HTR-8/SVneo (cell line): ENCODE measurements around the gene INPP5J.
A peak's percentile ranks its signal among the peaks of the same experiment; 100 is the strongest.
"Not testable (repeated sequence)": the region's sequence is repeated elsewhere in the genome, so short reads cannot be mapped to it uniquely, and the experiment has no call there.

Experiments
- DNase-seq: peaks from one replicate; pipeline ENCODE4 v3.0.0; 2011; ENCODE audit warnings: low spot score, mixed read lengths; ENCODE audit not compliant: insufficient read length
- FAIRE-seq: peaks from 2 replicates; lab custom pipeline; 2011; peaks lifted over from hg19 to GRCh38; lab: Jason Lieb, UNC

INPP5J gene

DNA sequence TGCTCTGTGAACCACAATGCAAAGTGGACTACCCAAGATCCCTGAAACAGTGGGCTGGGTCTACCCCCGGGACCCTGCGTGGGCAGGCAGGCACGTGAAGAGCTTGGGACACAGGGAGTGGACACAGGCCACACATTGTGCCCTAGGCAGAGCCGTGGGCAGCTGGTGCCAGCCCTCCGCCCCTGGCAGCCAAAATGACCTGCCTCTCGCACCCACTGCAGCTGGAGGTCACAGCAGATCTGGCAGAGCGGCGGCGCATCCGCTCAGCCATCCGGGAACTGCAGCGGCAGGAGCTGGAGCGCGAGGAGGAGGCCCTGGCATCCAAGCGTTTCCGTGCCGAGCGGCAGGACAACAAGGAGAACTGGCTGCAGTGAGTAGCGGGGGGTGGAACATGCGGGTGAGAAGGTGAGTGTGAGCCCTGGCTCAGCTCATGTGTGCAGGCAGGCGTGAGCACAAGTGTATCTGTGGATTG lies 35.0 kb upstream of the INPP5J start:
- FAIRE-seq (no peak), DNase-seq (no peak)

DNA sequence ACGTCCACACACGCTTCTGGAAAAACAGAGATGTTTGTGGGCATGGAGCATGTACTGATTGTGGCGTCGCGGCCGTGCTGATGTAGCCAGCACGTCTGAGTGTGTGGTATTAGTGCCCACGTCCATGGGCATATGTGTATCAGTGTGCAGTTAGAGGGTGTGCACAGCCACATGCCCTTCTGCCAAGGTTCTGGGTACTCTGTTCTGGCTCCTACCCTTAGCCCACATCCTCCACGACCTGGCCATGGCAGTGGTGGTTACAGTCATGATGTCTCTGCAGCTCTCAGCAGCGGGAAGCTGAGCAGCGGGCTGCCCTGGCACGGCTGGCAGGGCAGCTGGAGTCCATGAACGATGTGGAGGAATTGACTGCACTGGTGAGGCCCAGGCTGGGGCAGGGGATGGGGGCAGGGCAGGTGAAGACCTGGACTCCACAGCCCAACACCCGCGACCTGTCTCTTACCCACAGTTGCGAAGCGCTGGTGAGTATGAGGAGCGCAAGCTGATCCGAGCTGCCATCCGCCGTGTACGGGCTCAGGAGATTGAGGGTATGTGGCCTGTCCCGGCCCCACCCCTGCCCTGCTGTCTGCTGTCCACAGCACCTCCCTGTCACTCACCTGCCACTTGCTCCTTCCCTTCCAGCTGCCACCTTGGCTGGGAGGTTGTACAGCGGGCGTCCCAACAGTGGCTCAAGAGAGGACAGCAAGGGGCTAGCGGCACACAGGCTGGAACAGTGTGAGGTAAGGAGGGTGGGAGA lies 34.4 kb upstream of the INPP5J start:
- no peak for FAIRE-seq
- DNase-seq: no peak

DNA sequence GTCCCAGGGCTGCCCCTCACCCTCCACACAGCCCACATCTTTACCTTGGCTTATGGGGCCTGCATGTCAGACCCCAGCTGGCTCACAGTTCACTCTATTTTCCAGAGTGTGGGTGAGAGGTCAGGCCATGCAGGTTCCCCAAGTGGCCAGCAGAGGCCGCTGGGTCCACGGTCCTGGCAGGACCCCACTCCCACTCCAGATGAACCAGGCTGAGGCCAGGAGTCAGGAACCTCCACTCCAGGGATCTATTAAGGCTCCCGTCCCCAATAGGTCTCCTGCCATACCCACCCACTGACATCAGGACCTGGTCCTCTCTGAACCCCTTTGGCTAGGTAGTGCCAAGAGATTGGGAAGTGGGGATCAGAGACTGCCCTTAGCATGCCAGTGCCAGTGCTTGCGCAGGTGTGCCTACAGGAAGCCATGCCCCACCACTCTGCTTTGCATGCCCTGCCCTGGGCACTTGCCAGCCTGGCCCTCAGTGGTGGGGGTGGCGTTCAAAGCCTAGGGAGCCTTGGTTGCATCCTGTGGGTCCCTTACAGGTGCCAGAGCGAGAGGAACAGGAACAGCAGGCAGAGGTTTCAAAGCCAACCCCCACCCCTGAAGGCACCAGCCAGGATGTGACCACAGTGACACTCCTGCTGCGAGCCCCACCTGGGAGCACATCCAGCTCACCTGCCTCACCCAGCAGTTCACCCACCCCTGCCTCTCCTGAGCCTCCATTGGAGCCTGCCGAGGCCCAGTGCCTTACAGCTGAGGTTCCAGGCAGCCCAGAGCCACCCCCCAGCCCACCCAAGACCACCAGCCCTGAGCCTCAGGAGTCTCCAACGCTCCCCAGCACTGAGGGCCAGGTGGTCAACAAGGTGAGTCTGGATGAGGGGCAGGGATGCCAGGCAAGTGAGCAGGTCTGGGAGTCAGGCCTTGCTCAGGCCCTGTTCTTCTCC lies 33.3 kb upstream of the INPP5J start:
- DNase-seq: peak; percentile 45
- no peak for FAIRE-seq

DNA sequence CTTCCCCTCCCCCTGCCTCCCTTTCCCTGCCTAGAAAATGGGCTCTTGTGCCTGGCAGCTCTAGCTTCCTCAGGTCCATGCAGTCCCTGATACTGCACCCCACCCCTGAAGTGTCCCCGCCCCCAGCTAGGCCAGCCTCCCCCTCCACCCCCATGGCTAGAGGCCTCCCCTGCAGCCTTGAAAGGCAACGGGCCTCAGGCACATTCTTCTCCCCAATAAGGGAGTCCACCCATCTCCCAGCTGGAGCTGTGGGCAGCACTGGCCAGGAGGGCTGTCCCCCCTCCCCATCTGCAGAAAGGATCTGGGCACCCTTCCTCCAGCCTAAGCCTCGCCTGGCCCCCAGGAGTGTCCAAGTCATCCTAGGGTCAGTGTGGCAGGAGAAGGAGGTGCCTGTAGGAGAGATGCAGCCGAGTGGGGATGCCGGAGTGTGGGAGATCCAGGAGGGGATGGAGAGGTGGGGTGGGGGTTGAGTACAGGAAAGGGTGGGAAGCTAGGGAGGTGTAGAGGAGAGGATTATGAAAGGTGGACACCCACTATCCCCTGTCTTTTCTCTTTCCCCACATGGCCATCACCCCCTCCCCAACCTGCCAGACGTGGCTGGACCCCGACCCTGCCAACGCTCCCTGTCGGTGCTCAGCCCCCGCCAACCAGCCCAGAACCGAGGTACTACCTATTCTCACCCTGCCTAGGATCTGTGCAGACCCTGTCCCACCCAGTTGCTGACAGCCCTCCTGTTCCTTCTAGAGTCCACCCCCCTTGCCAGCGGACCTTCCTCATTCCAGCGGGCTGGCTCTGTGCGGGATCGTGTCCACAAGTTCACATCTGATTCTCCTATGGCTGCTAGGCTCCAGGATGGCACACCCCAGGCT lies 32.3 kb upstream of the INPP5J start:
- no peak for FAIRE-seq
- DNase-seq: no peak

DNA sequence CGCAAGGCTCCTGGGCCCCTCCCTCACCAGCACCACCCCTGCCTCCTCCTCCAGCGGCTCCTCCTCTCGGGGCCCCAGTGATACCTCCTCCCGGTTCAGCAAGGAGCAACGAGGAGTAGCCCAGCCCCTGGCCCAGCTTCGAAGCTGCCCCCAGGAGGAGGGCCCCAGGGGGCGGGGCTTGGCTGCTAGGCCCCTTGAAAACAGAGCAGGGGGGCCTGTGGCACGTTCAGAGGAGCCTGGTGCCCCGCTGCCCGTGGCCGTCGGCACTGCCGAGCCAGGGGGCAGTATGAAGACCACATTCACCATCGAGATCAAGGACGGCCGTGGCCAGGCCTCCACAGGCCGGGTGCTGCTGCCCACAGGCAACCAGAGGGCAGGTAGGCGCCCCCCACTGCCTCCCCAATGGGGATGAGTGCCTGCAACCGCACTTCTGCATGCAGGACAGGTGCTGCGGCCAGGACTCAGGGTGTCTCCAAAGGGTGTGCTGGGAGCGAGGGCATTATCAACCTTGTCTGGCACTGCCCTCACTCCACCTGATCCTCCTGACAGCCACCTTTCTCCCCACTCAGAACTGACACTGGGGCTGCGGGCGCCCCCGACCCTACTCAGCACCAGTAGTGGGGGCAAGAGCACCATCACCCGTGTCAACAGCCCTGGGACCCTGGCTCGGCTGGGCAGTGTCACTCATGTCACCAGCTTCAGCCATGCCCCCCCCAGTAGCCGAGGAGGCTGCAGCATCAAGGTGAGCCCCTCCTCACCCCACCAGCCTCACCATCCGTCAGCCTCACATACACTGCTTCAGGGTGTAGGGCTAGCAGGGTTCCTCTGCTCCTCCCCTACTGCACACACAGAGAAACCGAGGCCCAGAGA lies 31.4 kb upstream of the INPP5J start:
- DNase-seq: no peak
- FAIRE-seq: no peak

DNA sequence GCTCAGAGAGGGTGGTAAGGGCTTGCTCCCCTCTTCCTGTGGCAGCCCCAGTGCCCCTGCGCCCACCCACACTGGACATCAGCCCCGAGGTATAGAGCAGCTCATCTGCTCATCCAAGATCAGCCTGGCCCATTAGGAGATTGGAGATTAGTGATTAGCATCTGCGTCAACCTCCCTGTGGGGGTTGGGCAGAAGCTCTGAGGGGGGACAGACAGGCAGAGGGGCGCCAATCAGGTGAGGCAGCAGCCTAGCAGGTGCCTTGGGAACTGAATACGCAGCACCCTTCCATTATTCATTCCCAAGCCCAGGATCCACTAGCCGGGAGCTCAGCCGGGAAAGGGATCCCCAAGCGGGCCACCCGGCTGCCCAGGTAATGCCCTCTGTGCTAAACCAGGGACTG lies 30.6 kb upstream of the INPP5J start:
- FAIRE-seq (no peak), DNase-seq (no peak)

DNA sequence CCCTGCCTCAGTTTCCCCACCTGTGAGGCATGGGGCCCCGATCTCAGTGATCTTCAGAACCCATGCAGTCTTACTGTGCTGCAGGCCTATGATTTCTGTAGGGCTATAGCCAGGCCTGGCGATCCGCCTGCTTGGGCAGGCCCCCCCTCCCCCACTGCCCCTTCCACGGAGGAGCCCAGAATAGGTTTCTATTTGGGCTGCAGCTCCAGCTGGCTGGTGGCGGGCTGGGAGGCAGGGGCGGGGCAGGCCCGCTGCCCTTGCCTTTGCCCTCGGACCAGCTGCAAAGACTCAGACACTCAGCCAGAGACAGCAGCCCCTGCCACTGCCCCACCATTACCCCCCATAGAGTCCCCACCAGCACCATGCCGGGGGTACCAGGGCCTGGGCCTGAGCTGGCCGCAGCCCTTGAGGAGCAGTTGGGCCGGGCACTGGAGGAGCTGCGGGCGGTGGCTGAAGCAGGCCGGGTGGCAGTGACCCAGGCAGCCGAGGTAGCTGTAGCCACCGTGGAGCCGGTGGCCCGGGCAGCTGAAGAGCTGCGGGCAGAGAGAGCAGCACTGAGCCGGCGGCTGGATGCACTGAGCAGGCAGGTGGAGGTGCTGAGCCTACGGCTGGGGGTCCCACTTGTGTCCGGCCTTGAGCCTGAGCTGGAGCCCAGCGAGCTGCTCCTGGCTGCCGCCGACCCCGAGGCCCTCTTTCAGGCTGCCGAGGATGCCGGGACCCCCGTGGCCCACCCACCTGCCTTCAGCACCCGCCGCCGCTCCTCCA lies 29.5 kb upstream of the INPP5J start:
- no peak for DNase-seq
- no peak for FAIRE-seq

DNA sequence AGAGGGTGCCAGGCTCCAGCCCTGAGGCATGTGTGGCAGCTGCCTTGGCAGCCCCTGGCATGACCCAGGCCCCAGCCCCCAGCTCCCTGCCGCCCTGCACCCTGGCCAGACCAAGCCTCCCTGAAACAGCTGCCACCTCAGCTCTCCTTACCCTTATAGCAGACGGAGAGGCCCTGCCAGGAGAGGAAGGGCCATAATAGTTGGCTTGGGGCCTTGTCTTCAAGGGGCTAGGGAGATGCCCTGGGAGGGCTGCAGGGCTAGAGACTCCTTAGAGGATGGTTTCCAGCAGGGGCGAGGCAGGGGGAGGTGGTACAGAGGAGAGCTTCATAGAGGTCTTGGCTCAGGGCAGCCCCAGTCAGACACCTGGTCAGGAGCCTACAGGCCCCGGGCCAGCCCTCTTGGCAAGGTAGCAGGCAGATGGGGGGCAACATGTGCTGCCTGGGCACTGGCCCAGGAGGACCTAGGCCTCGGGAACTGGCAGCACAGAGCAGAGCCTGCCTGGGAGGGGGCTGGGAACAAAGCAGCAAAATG lies 28.7 kb upstream of the INPP5J start:
- FAIRE-seq (no peak), DNase-seq (no peak)

DNA sequence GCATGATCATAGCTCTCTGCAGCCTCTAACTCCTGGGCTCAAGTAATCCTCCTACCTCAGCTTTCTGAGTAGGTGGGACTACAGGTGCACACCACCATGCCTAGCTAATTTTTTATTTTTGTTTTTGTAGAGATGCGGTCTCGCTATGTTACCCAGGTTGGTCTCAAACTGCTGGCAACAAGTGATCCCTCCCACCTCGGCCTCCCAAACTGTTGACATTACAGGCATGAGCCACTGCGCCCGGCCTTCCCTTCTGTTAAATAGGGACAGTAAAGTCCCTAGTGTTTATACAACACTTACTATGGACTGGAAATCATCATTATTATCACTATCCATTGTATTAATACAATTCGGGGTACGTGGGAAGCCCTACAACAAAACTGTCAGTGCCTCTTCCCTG lies 28.0 kb upstream of the INPP5J start:
- DNase-seq (no peak), FAIRE-seq (no peak)

DNA sequence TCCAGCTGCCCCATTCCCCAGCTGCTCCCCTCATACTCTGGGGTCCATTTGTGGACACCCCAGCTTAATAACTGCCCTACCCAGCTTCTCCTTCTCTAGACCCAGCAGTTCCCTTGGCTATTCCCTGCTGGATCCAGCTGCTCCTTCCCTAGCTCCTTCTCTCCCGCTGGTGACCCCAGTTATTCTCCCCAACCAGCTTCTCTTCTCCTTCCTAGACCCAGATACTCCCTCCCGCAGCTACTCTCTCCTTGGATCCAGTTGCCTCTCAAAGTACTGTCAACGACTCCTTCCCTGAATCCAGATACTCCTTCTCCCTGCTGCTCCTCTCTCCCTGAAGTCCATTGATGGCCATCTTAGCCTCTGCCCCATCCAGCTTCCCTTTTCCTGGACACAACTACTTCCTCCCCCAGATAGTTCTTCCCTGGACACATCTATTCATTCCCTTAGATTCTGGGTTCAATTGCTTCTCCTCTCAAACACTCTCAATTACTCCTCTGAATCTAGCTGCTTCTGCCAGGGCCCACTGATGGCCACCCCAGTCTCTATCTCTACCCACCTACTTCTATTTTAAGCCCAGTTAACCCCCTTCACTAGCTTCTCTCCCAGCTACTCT lies 27.0 kb upstream of the INPP5J start:
- DNase-seq: no peak
- FAIRE-seq: no peak

DNA sequence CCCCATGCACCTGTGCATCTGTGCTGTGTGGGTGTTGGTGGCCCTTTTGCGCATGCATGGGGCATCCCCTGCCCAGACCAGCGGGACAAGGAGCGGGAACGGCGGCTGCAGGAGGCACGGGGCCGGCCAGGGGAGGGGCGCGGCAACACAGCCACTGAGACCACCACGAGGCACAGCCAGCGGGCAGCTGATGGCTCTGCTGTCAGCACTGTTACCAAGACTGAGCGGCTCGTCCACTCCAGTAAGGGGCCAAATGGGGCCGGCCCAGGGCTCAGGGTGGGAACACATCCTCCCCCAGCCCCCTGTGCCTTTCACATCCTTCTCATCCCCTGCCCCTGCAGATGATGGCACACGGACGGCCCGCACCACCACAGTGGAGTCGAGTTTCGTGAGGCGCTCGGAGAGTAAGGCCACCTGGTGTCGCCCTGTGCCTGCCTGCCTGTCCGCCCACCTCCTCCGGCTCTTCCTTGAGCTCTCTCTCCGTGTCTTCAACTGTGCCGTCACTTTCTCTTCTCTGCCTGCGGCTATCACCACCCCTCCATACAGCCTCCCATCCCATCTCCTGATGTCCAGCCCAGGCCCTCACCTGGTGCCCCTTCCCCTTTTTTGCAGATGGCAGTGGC lies 26.0 kb upstream of the INPP5J start:
- DNase-seq: no peak
- FAIRE-seq: no peak

DNA sequence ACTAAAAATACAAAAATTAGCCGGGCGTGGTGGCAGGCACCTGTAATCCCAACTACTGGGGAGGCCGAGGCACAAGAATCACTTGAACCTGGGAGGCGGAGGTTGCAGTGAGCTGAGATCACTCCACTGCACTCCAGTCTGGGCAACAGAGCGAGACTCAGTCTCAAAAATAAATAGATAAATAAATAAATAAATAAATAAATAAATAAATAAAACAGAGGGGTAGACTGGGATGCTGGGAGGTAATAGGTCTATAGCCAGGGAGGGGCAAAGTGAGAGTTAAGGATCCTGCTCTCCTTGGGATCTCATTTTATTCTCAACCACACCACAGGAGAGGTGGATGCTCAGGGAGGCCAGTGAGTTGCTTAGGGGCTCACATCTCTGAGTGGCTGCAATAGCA lies 25.2 kb upstream of the INPP5J start:
- not testable (repeated sequence) for DNase-seq, FAIRE-seq

DNA sequence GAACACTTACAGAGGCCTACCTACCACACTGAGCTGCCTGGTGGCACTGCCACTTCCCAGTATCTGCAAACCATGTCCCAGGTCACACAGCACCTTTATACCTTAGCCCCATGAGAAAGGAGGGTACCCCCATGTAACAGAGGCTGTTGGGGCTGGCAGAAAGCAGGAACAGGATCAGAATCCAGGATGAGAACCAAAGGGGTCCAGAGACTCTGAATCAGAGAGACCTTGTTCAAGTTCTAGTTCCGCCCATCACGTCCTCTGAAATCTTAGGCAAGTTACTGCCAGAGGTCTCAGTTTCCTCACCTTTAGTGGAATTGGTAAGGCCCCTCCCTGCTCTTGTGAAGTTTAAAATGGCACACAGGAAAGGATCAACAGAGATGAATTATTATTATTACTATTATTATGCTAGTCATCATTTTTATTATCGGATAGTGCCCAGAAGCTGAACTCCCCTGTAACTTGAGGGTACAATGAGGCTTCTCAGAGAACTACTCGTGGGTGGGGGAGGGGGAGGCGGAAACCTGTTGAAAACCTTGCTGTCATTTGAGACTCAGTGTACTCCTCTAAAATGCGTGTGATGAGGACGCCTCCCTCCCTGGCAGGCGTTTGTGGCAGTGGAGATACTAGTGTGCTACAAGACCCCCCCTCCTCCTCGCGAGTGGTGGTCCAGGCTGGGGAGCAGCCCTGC lies 24.7 kb upstream of the INPP5J start:
- FAIRE-seq: no peak
- DNase-seq: no peak

DNA sequence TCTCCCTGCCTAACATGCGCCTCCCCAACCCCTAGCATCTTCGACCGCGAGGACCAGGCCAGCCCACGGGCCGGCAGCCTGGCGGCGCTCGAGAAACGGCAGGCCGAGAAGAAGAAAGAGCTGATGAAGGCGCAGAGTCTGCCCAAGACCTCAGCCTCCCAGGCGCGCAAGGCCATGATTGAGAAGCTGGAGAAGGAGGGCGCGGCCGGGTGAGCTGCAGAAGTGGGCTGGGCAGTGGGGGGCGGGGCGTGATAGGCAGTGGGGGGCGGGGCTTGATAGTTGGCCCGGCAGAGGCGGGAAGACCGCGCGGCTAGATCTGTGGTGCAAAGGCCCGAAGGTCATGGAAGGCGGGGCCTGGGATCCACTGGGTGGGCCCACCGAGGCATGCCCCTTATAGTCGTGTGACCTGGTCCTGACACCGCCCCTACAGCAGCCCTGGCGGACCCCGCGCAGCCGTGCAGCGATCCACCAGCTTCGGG lies 24.1 kb upstream of the INPP5J start:
- FAIRE-seq (no peak), DNase-seq (no peak)

DNA sequence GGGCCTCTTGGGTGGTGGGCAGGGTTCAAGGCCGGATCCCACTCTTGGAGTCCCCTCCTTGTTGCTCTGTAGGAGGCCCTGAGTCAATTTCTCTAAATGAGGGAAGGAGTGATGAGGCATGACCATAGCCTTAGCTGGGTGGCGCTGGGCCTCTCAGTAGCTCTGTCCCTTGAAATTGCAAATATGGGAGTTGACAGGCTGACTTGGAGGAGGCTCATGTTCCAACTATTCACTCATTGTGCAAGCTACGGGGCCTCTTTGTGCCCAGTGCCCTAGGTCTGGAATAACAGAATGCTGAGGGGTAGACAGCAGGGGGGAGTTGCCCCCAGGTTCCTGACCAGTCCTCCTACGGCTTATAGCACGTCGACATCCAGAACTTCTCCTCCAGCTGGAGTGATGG lies 23.4 kb upstream of the INPP5J start:
- DNase-seq: no peak
- no peak for FAIRE-seq

DNA sequence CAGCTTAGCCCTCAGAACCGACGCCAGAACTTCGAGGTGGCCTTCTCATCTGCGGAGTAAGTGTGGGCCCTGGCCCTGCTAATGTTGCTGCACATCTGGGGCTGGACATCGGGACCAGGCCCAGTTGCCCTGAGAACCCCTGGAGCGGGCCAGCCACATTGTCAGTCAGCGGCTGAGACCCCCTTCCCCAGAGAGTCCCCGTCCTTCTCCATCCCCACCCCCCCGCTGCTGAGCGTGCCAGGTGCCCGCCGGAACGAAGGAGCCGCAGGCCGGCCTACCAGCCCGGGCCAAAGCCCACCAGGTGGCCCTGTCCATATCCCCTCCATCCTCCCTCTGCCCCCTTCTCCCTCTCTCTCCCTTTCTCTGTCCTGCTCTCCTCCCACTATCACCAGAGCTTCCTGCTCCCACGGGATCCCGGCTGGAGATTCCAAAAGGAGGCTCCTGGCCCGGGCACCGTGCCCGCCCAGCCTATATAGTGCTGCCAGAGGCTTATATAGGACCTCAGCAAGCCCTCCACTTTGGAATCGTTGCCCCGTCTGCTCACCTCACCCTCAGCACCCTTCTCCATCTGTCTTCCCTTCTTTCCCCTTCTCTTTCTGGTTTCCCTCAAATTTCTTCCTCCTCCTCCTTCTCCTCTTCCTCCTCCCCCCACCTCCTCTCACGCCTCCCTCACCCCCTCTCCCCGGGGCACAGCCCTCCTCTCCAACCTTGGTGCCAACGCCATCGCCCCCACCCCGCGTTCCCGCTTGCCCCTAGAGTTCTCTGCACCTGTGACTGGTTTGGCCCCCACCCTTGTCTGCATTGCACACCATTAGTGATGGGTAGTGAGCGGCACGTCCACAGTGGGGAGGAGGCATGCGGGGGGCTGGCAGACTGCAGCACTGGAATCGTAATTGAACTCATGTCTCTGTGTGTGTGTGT lies 22.7 kb upstream of the INPP5J start:
- no peak for DNase-seq
- no peak for FAIRE-seq
